NCI-H526 (cell line): ENCODE measurements around the gene IFITM10.
"Not testable (repeated sequence)": the region's sequence is repeated elsewhere in the genome, so short reads cannot be mapped to it uniquely, and the experiment has no call there.

ENCODE experiments used
- DNase-seq, 2 experiments: peaks; one replicate each; lab custom pipeline; 2025; lab: John Stamatoyannopoulos, UW

The IFITM10 gene

DNA sequence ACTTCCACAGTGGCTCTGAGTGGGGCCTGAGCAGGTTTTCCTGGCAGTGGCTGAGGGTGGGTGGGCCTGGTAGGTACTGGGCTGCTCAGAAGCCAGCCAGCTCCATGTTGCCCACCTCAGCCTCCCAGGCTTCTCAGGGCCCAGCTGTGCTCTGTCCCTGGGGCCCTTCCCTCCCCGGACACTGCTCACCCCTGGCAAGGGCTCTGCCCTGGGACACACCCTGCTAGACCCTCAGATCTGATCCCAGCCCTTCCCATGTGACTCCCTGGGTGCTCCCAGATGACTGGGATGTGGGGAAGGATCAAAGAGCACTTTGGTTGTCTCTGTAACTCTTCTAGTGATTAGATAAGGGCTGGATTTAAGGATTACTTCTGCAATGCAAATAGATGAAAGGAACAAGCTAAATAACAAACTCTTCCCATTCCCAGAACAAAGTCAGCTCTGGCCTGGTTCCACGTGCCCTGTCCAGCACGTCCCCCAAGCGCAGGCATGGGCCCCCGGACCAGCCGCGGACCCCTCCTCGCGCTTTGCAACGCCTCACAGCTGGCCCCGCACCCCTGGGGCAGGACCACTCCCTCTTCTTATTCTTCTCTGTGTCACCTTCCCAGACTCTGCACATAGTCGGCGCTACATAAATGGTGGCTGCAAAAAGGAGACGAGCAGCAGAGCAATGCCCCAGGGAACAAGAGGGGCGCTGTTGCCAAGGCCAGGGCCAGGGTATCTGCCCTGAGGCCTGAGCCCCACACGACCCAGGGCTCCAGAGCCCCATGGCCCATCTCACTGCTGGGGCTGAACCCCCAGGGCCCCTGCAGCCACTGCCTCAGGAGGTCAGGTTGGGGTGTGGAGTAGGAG lies 59.1 kb downstream of the IFITM10 start:
- no peak for DNase-seq

DNA sequence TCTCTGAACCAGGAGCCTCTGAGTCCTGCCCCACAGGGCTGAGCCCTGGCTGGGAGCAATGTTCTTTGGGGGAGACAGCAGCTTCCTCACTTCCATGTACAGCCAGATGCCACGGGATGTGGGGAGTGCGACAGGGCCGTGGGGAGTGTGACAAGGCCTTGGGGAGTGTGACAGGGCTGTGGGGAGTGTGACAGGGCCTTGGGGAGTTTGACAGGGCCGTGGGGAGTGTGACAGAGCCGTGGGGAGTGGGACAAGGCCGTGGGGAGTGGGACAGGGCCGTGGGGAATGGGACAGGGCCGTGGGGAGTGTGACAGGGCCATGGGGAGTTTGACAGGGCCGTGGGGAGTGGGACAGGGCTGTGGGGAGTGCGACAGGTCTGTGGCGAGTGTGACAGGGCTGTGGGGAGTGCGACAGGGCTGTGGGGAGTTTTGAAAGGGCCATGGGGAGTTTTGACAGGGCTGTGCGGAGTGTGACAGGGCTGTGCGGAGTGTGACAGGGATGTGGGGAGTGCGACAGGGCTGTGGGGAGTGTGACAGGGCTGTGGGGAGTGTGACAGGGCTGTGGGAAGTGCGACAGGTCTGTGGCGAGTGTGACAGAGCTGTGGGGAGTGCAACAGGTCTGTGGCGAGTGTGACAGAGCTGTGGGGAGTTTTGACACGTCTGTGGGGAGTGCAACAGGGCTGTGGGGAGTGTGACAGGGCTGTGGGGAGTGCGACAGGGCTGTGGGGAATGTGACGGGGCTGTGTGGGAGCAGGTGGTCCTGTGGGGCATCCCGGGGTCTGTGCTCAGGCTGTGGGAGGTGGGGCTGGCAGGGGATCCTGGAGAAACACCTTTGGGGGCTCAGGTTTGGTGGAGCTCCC lies 60.0 kb downstream of the IFITM10 start:
- no peak for DNase-seq

DNA sequence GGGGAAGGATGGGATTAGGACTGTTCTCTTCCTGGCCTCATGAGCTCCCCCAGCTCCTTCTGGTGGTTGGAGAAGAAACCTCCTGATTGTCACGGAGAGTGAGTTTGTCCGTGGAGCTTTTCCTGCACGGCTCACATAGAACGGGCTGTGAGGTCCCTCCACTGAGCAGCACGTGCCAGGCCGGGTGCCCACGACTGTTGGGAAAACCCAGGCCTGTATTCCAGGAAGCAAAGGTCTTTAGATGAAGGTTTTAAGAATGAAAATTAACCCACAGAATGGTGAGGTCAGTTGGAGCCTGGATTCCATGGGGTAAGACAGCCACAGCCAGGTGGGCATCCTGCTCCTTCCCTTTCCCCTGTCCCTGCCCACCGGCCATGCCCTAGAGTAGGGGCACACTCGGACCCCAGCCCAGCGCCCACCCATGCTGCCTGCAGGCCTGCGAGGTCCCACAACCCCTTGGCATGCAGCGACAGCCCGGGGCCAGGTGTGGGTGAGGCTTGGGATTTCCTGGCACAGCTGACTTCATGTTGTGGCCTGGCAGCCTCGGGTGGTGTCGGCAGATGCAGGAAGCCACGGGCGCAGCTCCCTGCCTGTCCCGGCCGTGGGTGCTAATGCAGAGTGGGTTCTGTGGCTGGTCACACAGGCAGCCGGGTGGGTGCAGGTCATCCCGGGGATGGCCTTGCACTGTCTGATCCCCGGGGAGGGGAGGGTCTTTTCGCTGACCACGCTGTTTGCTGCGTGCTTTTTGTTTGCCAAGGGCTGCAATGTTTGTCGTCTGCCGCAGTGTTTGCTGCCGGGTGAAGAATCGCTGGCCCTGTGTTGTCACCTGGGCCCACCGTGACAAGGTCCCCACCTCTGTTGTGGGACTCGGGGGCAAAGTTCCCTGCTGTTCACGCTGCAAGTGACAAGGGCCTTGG lies 60.9 kb downstream of the IFITM10 start:
- DNase-seq: not testable (repeated sequence)

DNA sequence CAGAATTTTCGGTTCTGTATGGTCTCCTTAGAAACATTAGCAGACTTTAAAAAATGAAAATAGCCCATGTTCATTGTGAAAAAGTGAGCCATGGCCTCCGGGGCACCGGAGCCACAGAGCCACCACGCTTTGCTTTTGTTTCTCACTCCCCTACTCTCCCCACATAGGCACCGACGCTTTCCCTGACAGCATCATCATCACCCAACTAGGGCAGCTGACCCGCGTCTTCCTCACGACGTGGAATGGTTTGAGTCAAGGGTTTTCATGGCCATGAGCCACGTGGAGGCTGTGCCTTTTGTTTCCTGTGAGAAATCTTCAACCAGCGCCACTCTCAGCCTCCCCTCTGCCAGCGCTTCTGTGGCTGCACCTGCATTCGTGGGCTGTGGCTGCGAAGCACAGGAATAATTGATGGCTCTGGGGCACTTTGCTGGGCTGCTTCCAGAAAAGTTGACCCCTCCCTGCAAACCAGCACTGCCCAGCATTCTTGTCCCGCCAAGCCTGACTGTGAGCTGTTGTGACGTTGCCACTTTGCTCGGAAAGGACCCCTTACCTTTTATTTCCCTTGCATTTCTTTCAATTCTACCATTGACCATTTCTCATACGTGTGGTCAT lies 62.0 kb downstream of the IFITM10 start:
- not testable (repeated sequence) for DNase-seq

DNA sequence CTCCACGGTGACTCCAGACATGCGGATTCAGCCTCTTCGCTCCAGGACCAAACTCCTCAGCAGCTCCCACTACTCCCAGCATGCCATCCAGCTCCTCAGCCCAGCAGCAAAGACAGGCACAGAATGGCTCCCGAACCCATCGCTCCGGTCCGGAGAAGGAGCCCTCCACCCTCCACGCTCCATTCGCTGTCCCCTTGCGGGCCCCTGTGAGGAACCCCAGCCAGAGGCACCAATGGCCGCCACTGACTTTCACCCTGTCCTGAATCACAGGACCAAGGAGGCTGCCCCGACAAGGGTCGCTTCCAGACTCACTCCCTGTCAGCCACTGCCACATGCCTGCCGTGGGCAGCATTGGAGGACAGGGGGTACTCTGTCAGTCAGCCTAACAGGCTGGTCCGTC lies 64.2 kb downstream of the IFITM10 start:
- DNase-seq: not testable (repeated sequence)

DNA sequence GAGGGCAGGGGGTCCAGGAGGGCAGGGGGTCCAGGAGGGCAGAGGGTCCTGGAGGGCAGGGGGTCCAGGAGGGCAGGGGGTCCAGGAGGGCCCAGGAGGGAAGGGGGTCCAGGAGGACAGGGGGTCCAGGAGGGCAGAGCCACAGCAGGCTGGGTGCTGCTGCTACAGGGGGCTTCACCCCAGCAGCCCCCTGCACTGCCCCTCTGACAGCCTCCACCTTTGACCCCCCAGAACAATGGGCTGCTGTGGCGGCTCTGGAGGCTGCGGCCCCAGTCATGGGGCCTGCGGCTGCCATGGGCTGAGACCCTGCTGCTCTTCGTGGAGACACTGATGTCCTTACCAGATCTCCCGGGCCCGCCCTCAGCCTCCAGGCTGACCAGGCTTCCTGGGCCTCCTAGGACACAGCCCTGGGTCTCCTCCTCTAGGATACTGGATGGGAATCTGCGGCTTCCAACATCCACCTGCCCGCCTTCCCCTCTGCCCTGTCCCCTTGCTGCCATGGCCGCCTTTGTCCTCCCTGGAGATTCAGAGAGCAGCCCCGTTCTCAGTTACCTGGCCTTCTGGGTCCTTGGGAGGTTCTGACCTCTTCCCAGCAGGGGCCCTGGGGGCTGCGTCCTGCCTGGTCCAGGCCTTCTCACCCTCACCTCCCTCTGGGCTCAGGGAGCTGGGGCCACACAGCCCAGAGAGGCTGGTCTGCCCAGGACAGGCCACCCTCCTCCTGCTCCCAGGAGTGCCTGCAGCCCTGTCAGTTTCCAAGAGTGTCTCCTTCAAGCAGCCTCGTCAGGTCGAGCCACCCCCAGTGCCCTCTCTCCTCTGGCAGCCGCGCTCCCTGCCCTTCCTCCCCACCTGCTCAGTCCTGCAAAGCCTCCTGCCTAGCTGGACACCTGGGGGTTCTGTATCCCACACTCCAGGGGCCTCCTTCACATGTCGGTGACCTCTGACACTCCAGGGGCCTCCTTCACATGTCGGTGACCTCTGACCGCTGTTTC lies 65.2 kb downstream of the IFITM10 start:
- not testable (repeated sequence) for DNase-seq

DNA sequence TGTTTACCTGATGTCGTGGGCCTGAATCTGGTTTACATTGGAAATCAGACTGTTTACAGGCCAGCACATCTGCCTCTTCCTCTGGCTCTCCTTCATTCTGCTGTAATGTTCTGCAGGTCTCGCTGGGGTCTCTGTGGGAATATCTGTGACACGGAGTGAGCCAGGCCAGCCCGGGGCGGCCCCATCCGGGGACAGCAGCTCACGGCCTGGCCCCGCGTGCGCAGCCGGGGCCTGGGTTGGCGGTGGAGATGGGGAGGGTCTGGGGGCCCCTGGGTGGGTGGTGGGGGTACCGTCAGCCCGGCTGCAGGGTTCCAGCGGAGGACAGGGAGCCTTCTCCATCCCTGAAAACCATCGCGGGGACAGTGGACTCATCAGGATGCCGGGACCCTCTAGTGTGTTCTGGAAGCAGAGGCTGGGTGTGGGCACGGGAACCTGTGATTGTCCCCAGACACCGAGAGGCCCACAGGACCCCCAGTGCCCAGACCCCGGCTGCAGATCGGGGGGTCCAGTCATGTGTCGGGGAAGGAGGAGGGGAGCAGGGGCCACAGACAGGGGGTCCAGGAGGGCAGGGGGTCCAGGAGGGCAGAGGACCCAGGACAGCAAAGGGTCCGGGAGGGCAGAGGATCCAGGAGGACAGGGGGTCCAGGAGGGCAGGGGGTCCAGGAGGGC lies 66.4 kb downstream of the IFITM10 start:
- DNase-seq: not testable (repeated sequence)

DNA sequence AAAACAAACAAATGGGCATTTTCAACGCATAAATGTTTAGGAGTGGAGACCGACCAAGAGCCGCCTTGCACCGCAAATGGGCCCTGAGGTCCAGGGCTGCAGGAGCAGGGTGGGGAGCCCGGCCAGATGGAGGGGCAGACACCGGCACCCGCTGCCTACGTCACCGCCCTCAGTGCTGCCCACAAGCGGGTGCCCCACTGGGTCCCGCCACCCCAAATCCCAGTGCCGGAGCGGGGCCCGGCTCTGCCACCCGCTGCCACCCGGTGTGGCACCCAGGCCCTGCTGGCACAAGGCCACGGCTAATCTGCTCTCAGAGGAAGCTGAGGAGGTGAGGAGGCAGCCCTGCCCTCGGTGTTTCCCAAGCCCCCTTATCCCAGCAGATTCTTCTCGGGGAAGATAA lies 67.2 kb downstream of the IFITM10 start:
- not testable (repeated sequence) for DNase-seq
